Body of pancreas (tissue), 4 donors: ENCODE results near the gene PANK1. TPM values are rescaled to one million over a fixed set of nuclear protein-coding genes. Genes with fewer than 3 reads are reported as not detected.

Experiments
- ATAC-seq: fragments of 150-250 bp; one replicate; pipeline ENCODE4 v1.9.1; 2016
- DNase-seq, 4 donors: peaks; one replicate each; pipeline ENCODE4 v3.0.0-alpha.2; 2019
- H3K27ac ChIP-seq, 4 donors: fragments of 200-600 bp; sonication (generic); 1 replicate in 3 of 4; 2 replicates in 1 of 4; pipeline versions ENCODE4 v1.5.1 to v1.6.1; 2016 to 2019; ENCODE audit warnings: mild to moderate bottlenecking in 1 of 4, mixed read lengths in 1 of 4, moderate library complexity in 1 of 4
- H3K27me3 ChIP-seq, 2 donors: fragments of 200-600 bp; sonication (generic); one replicate each; pipeline ENCODE4 v1.6.0; 2016; ENCODE audit warnings: mild to moderate bottlenecking in 1 of 2
- H3K36me3 ChIP-seq, 2 donors: fragments of 200-600 bp; sonication (generic); replicated peaks in 1 of 2; 2 replicates each; pipeline ENCODE4 v1.5.1; 2016; ENCODE audit warnings: low read depth in 2 of 2; ENCODE audit not compliant: insufficient read depth in 1 of 2
- H3K4me1 ChIP-seq: fragments of 200-600 bp; sonication (generic); one replicate; pipeline ENCODE4 v1.6.0; 2016
- H3K4me3 ChIP-seq, 2 donors: fragments of 200-600 bp; sonication (generic); 1 replicate in 1 of 2; 2 replicates in 1 of 2; pipeline ENCODE4 v1.5.1; 2016 to 2019
- H3K9me3 ChIP-seq, 3 donors: fragments of 200-600 bp; sonication (generic); 1 replicate in 2 of 3; 2 replicates in 1 of 3; pipeline ENCODE4 v1.5.1; 2016
- CTCF ChIP-seq, 7 experiments: fragments of 450-650 bp in 4 of 7; fragments of 200-600 bp in 3 of 7; sonication (generic) in 3 of 7; IDR thresholded peaks; one replicate each; pipeline ENCODE4 v1.5.1; 2016 to 2019; ENCODE audit warnings: antibody characterized with exemption in 7 of 7
- POLR2A ChIP-seq, 3 donors: fragments of 450-650 bp; IDR thresholded peaks; one replicate each; pipeline ENCODE4 v1.6.1; 2016; ENCODE audit warnings: antibody characterized with exemption in 3 of 3, mild to moderate bottlenecking in 2 of 3
- WGBS, 2 donors: methylation state at CpG; one replicate each; pipeline ENCODE4 v1.1.5; 2017; 5-methylcytosine and 5-hydroxymethylcytosine counted together
- intact Hi-C: fragments of 100-400 bp; cut with DNase I; formaldehyde crosslinking; loops from one replicate; pipeline ENCODE4 v1.15.1; 2023
- total RNA-seq, 2 donors: library from RNA; depleted of rRNA; stranded (reverse); fragments of >200 nt; gene quantifications; one replicate each; pipeline ENCODE4 v1.1.0, GENCODE V29; 2016

The PANK1 gene
- total RNA-seq, 2 donors from 2014 or later: 2.6 to 3.0 TPM

DNA sequence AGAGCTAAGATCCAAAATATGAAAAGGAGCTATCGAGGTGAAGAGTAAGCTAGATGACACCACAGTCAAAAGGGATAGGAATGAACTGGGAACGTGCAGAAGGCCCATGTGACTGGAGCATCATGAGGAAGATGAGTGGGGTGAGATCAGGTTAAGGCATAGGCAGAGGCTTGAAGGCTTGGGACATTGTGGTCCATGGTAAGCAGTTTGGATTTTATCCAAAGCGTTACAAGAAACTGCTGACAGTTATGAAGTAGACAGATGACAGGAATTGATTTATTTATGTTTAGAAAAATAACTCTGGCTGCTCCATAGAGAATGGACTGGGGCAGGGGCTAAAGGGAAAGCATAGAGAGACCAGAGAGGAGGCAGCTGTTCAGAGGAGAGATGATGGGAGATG, 18.1 kb upstream of the PANK1 start:
- TF ChIP-seq POLR2A (IDR thresholded peaks at IDR 0.05): no peak
- intact Hi-C loops: no loop called here
- no peaks in the 10 kb centered on the region for H3K36me3 ChIP-seq
- no peaks in the 10 kb centered on the region for H3K9me3 ChIP-seq
- H3K4me3 ChIP-seq: no peak overlapping the region
- 64 to 66% methylated on average over 3 of the region's 3 CpGs for WGBS, 2 donors
- no peaks in the 10 kb centered on the region for H3K4me1 ChIP-seq
- DNase-seq: no peak
- no peak for ATAC-seq
- H3K27me3 ChIP-seq: no peaks in the 10 kb centered on the region
- H3K27ac ChIP-seq: no peak overlapping the region

GRCh38 chr10:89662596-89662995, 17.6 kb upstream of the PANK1 start:
- no peaks in the 10 kb centered on the region for H3K36me3 ChIP-seq
- ATAC-seq (no peak), DNase-seq (no peak)
- no peak overlapping the region for H3K4me3 ChIP-seq
- intact Hi-C loops: no loop called here
- no peak overlapping the region for H3K27ac ChIP-seq
- no peak for TF ChIP-seq POLR2A (IDR thresholded peaks at IDR 0.05)
- no peak for TF ChIP-seq CTCF (IDR thresholded peaks at IDR 0.05)
- no peaks in the 10 kb centered on the region for H3K4me1 ChIP-seq
- 90 to 94% methylated on average over 2 of the region's 2 CpGs for WGBS, 2 donors
- no peaks in the 10 kb centered on the region for H3K9me3 ChIP-seq
- H3K27me3 ChIP-seq: no peaks in the 10 kb centered on the region

DNA sequence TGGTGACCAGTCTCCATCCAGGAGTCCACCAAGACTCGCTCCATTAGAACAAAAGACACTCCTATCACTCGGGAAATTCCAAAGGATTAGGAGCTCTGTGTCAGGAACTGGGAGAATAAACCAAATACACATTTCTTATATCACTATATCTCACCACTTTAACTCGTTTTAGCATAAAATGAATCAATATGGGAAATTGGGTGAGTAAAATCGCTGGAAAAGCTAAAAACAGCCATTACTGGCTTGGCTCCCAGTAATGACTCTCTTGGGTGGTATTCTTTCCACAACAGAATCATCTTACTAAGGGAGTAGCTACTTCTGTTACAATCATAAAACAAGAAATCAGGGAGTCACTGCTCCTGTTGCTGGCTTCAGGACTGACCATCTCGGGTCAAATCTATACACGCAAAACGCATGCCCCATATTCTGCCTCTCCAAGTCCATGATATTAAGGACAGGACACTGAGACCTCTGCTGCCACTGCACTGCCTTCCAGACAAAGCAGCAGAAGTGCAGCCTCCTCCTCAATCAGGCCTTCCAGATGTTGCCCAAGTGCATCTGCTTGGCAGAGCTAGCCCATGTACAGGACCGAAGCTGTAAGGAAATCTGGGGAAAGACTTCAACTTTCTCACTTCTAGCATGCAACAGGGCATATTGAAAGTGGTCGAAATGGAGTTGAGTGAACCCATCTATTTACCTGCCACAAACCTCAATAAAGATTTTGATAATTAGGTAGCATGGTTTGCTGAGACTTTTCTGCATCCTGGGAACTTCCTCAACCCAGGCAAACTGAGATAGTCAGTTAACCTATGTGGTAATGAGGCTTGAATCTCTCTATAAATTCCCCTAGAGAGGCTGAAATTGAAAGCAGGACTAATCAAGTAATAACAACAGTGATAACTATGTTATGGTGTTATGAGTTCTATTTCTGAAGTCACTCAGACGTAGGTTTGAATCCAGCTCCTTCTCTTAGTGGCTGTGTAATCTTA, 14.4 kb upstream of the PANK1 start:
- ATAC-seq: no peak

GRCh38 chr10:89657302-89657701, 12.3 kb upstream of the PANK1 start:
- Histone ChIP-seq H3K36me3 (no peaks in the 10 kb centered on the region), H3K27ac (no peak overlapping the region), H3K4me1 (no peaks in the 10 kb centered on the region), H3K27me3 (no peaks in the 10 kb centered on the region), H3K9me3 (no peaks in the 10 kb centered on the region), H3K4me3 (no peak overlapping the region)
- 57 to 89% methylated on average over 1 of the region's 1 CpG for WGBS, 2 donors
- ATAC-seq (no peak), DNase-seq (no peak)
- TF ChIP-seq POLR2A (IDR thresholded peaks at IDR 0.05) (no peak), CTCF (IDR thresholded peaks at IDR 0.05) (no peak)
- intact Hi-C loops: no loop called here

More for the DNA sequence above, 14.4 kb upstream of the PANK1 start:
- no peaks in the 10 kb centered on the region for H3K36me3 ChIP-seq
- H3K9me3 ChIP-seq: no peaks in the 10 kb centered on the region
- intact Hi-C loops: no loop called here
- H3K27ac ChIP-seq: no peak overlapping the region
- no peak for DNase-seq
- H3K4me1 ChIP-seq: no peaks in the 10 kb centered on the region
- no peaks in the 10 kb centered on the region for H3K27me3 ChIP-seq
- no peak for TF ChIP-seq POLR2A (IDR thresholded peaks at IDR 0.05)
- no peak for TF ChIP-seq CTCF (IDR thresholded peaks at IDR 0.05)
- 76% methylated on average over 10 of the region's 10 CpGs for WGBS, 2 donors
- H3K4me3 ChIP-seq: no peak overlapping the region

- Histone ChIP-seq H3K4me1 (no peaks in the 10 kb centered on the region), H3K27me3 (no peaks in the 10 kb centered on the region), H3K36me3 (no peaks in the 10 kb centered on the region), H3K4me3 (no peak overlapping the region), H3K27ac (no peak overlapping the region), H3K9me3 (no peaks in the 10 kb centered on the region)
- intact Hi-C loops: no loop called here
- TF ChIP-seq CTCF (IDR thresholded peaks at IDR 0.05): no peak
- 34 to 59% methylated on average over 1 of the region's 1 CpG for WGBS, 2 donors
- no peak for ATAC-seq
- DNase-seq: no peak
Measured at GRCh38 chr10:89655722-89656121, 10.7 kb upstream of the PANK1 start.
